Measurements from ENCODE around the gene CFAP410.

The CFAP410 gene

DNA sequence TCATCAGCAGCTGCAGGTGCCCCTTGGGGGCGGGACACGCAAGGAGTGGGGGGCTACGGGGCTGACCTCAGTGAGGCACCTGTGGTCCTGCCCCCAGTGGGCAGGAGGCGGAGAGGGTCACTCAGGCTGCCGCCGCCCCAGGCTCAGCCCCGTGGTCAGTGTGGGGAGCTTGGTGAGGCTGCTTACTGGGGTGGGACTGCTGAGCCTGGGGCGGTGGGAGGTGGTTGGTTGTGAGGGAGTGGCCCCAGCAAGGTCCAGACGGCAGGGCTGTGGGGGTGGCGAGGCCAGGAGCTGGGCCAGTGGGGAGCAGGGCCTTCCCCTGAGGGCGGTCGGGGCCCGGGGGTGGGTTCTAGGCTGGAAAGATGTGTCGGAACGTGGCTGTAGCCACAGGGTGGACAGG is 25.1 kb downstream of the CFAP410 start:
- DNase-seq: no peak

DNA sequence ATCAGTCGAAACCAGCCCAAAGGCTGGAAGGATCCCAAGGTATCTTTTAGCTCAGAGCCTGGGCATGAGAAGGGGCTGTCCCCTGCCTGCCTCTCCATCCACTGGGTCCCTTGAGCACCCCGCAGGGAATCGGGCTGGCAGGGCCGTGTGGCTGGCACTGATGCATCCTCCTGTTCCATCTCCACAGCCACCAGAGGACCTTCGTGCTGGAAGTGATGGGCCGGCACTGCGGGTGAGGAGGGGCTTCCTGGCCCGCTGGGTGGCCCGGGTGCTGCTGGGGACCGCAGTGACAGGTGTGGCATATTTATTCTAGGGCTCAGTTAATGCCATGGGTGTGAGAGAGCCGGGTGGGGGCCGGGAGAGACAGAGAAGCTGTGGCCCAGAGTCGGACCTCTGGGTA is 25.7 kb downstream of the CFAP410 start:
- no peak for DNase-seq

DNA sequence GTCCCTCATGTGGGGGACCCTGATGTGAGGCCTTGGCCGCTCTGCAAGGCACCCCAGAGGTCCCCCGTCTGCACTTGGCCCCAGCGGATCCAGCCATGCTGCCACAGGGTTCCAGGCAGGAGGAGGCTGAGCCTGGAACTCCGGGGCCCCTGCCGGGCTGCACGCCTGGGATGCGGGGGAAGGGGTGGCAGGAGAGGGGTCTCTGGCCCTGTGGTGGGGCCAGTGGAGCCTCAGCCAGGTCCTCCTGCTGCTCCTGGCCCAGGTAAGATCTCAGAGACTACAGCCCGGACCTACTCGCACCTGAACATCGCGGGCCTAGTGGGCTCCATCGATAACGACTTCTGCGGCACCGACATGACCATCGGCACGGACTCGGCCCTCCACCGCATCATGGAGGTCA is 26.5 kb downstream of the CFAP410 start:
- no peak for DNase-seq

DNA sequence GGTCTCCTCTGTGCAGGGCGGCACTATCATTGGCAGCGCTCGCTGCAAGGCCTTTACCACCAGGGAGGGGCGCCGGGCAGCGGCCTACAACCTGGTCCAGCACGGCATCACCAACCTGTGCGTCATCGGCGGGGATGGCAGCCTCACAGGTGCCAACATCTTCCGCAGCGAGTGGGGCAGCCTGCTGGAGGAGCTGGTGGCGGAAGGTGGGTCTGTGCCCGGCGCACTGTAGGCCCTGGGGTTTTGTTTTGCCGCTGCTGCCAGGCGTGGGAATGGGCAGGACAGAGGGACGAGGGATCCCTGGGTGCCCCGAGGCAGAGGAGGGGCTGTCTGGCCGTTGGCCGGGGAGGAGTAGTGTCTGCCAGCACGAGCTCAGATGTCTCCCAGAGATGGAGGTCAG is 27.1 kb downstream of the CFAP410 start:
- no peak for DNase-seq

DNA sequence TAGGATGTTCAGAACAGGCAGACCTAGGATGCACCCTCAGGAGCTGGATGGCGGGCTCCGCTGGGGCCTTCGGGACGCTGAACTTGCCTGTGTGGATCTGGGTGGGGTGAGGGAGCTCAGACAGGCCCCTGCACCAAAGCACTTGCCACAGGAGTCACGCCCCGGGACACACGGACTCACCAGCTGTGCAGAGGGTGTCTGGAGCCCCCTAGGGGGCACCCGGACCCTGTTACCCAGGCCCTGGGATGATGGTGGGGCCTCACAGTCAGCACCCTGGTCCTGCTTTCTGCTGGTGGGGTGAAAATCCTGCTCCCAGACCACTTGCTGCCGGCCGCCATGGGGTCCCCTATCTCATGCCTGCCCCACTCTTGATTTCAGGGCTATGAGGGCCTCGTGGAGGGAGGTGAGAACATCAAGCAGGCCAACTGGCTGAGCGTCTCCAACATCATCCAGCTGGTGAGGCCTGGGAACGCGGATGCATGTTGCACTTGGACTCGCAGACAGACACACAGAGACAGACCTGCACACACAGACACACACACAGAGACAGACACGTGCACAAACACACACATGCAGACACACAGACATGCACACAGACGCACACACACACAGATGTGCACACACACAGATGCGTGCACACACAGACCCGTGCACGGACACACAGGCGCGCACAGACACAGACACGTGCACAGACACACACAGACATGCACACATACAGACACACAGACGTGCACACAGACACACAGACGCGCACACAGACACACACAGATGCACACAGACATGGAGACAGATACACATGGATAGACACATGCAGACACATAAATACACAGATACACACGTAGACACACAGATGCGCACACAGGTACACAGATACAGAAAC is 28.3 kb downstream of the CFAP410 start:
- DNase-seq: no peak

DNA sequence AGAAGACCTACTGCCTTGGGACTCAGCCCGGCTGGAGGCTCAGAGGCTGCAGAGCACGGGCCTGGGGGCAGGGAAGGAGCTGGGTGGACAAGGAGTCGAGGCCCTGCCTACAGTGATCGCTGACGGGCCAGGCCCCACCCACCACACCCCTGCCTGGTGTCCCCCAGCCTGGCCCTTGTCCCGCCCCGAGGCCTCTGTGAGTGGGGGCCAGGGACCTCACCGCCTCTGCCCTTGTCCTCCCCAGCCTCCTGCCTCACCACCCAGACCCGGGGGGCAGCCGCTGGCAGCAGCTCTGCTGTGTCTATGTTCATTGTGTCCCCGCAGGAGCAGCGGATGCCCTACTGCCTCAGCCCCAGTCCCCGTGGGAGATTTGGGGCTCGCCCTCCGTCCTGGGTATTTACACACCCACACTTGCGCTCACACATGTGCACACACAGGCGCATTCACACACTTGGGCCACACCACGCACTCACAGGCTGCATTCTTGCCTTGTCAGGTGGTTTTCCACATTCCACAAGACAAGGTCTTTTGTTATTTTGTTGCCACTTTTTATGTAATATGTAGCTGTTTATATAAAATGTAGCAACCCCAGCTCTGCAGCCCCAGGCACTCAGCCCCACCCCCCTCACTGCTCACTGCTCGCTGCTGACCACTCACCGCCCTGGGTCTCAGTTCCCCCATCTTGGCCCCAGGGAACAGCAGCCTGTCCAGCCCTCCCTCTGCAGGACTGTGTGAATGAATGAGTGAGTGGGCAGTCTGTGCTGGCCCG is 32.1 kb downstream of the CFAP410 start:
- DNase-seq: no peak

DNA sequence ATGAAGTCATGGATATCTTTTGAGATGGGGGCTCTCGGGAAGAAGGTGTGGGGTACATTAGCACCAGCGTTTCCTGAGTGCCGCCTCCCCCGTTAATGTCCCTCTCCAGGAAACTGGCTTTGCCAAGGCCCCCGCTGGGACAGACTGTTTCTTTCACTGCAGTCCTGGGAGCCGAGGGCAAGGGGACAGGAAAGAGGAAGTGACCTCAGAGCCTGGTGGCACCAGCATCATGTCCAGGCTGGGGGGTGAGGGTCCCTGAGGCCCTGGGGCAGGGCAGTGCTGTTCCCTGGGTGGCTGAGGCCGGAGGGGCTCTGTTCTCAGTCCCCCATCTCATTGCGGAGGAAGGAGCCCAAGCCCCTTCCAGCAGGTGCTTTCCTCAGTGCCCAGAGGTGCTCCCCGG is 33.5 kb downstream of the CFAP410 start:
- DNase-seq: no peak

DNA sequence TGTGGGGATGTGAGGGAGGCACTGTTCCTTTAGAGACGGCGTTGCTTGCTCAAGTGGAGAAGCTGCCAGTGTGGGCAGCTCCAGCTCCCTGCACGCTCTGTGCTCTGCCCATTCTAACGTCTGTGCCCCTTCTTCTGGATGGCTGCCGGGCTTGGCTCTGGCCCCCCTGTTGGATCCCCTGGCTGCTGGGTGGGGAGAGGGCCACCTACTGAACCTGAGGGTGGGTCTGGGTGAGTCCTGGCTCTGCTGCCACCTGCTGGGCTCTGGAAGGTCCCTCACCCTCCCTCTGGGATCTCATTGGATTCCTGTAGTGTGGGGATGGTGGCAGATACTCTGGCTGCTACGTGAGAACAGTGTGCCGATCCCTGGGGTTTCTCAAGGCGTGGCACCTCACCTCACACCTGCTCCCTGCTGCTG is 34.3 kb downstream of the CFAP410 start:
- no peak for DNase-seq

DNA sequence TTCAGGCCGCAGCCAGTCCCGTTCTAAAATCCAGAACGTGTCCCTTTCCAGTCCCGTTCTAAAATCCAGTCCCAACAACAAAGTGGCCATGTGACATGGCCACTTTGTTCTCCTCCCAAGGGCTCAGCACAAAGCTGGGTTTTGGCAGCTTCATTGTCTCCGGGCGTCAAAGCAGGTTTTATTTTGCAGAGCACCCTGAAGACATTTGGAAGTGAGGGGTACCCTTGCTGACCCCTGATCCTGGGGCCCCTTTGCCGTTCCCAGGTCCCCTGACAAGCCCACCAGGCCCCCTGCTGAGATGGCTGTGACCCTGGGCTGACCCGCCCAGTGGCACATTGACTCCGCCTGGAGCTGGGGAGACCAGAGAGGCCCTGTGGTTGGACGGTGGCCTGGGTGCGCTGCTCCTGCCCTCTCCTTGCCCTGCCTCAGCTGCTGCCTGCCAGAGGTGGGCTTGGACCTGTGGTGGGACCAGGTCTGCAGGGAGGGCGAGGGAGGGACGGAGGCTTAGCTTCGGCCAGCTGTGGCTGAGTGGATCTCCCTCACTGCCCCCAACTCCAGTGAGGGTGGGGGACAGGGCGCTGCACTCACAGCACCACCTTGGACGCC is 35.1 kb downstream of the CFAP410 start:
- DNase-seq: no peak

DNA sequence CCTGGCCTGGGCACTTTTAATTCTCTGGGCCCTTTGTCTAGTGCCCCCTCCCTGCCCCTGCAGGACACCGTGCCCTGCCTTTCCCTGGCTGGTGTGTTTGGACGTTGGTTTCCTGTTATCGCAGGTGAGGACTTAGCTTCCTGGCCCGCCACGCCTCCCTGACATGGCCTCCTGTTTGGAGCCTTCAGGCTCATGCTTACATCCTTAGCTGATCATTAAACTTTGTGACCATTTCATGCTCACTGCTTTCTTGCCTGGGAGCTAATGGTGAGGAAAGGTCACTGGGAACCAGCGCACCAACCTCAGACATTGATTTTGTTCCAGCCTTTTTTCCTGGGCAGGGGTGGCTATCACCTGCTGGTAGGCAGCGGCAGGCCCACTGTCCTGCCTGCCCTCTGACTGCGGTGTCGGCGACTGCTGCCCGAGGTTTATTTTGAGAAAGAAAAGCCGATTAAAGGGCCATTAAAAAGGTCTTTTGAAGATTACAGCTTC is 35.7 kb downstream of the CFAP410 start:
- DNase-seq: no peak

DNA sequence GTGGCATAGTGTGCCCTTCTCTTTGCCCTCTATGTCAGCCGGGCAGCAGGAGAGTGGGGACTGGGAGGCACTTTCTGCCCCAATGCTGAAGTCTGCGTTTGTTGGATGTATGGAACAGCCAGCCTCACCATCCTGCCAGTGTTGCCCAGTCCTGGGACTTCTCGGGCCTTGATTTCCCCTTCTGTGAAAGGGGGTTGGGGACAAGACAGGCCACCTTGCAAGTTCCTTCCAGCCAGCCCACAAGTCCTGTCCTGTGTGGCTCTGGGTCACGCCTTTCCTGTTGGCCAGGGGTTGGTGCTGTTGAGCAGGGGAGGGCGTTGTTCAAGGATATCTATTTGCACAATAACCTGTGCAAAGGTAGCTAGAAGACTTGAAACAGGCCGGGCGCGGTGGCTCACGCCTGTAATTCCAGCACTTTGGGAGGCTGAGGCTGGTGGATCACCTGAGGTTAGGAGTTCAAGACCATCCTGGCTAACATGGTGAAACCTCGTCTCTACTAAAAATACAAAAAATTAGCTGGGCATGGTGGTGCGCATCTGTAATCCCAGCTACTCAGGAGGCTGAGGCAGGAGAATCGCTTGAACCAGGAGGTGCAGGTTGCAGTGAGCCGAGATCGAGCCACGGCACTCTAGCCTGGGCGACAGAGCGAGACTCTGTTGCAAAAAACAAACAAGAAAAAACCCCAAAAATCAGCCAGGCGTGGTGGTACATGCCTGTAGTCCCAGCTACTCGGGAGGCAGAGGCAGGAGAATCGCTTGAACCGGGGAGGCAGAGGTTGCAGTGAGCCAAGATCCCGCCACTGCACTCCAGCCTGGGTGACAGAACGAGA is 36.4 kb downstream of the CFAP410 start:
- DNase-seq: peak; percentile 28

DNA sequence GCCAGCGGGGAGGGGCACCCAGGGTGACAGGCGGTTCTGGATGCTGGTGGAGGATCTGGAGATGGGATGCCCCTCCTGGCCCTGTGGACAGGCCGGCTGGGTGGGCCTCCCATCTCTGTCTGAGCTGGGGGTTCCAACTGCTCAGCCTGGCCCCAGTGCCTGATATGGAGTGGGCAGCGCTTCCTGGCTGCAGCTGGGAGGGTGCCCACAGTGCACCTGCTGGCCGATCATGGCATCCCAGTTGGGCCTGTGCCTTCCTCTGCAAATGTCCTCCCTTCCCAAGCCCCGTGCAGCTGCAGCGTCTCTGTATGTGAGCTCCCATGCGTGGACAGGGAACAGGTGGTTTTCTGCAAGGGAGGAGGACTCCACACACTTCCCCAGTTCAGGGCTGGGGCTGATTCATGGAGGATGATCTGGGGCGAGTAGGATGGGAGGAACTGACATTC is 37.2 kb downstream of the CFAP410 start:
- DNase-seq: no peak

DNA sequence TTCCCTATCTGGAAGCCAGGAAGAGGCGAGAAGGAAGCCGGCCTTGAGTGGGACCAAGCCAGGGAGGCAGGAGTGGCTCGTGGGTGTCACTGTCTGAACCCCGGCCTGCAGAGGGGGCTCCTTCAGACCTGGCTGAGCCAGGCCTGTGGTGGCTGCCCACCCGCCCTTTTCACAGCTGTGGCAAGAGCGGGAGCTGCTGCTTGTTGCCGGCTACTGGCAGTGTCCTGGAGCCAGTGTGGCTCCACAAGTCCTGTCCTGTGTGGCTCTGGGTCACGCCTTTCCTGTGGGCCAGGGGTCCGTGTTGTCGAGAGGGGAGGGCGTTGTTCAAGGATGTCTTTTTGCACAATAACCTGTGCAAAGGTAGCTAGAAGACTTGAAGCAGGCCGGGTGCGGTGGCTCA is 38.0 kb downstream of the CFAP410 start:
- no peak for DNase-seq

DNA sequence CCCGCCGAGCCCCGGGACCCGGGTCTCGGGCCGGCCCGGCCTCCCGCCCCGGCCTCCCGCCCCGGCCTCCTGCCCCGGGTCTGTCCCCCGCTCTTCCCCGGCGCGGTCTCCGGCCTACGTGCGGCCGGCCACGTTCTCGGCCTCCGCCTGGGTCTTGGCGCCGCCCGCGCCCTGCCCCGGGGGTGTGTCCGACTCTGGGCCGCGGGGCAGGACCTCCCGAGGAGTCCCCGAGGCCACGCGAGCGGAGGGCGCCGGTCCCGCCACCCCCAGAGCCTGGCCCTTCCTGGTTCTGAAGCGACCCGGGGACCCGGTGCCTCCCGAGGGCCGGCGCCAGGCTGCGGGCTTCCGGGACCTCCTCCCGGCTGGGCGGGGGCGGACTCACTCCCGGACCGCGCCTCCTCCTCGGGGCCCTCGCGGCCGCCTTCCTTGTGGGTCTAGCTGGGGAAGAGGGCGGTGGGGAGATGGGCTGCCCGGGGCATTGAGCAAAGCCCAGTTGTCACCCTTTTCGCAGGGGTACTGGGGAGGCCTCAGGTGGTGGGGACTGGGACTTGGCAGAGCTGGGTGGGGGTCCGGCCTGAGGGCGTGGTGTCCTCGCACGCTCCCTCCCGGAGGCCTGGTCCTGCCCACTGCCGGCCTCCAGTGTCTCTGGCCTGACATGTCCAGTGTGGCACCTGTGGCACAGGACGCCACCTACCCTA is 38.8 kb downstream of the CFAP410 start:
- peak; percentile 14 for DNase-seq

DNA sequence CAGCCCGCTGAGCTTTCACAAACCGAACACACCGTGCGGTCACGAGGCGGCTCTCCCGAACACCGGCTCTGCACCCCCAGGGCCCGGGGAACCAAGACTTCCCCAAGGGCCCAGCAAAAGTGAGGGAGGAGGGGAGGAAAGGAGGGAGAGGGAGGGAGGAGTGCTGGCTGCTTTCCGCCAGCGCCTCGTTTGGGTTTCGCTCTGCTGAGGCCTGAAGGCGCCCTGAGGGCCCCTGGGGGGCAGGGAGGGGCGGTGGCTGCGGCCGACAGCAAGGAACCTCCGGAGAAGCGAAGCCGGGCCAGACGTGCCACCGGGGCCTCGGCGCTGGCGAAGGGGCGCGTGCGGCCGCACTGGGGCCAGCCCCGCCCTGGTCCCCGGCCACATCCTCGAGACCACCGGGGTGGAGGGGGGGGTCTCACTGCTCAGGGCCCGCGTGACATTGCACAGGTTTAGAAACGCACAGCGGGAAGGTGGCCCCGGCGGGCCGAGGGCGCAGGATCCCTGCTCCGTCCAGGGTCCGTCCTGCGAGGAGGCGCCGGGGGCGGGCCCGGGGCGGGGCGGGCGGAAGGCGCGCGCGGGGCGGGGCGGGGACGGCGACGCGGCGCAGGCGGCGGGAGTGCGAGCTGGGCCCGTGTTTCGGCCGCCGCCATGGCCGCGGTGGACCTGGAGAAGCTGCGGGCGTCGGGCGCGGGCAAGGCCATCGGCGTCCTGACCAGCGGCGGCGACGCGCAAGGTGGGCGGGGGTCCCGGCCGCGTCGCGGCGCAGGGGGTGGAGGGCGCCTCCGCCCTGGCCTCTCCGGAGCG is 39.5 kb downstream of the CFAP410 start, which contains the start of gene PFKL:
Gene PFKL, plus strand, starts transcription at position 596 of the 804 bp plus-strand sequence. Its CDS starts 53 bp downstream, at position 649.
- peak; percentile 90 for DNase-seq

DNA sequence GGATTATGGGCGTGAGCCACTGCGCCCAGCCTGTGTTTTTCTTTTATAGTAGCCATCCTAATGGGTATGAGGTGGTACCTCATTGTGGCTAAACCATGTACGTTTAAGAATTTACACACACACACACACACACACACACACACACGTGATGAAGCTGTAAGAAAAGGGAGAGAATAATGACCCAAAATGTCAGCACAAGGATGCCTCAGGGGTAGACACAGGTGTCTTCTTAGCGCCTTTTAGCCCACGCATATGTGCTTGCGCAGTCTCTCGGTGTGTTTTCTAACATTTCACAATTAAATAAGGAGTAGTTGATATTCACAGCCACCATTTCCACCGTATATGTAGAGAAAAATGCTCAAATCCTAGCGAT is 40.1 kb downstream of the CFAP410 start:
- DNase-seq: no peak

DNA sequence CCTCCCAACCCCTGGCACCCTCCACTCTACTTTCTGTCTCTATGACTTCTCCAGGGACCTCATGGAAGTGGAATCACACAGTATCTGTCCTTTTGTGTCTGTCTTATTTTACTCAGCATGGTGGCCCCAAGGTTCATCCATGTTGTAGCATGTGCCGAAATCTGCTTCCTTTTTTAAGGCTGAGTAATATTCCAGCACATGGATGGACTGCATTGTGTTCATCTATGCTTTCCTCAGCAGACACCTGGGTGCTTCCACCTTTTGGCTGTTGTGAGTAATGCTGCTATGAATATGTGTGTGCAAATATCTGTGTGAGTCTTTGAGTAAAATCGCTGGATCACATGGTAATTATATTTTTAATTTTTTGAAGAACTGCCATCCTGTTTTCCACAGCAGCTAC is 40.9 kb downstream of the CFAP410 start:
- no peak for DNase-seq

DNA sequence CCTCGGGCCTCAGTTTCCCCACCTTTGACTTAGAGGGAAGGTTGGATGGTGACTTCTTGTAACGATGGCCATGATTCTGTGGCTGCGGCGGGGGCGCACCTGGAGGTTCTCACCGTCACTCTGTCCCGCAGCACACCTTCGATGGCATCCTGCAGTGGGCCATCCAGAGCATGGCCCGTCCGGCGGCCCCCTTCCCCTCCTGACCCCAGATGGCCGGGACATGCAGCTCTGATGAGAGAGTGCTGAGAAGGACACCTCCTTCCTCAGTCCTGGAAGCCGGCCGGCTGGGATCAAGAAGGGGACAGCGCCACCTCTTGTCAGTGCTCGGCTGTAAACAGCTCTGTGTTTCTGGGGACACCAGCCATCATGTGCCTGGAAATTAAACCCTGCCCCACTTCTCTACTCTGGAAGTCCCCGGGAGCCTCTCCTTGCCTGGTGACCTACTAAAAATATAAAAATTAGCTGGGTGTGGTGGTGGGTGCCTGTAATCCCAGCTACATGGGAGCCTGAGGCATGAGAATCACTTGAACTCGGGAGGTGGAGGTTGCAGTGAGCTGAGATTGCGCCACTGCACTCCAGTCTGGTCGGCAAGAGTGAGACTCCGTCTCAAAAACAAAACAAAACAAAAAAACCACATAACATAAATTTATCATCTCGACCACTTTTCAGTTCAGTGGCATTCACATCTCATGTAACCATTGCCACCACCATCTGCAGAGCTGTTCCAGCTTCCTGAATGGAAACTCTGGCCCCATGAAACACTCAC is 41.5 kb downstream of the CFAP410 start:
- peak; percentile 74 for DNase-seq

DNA sequence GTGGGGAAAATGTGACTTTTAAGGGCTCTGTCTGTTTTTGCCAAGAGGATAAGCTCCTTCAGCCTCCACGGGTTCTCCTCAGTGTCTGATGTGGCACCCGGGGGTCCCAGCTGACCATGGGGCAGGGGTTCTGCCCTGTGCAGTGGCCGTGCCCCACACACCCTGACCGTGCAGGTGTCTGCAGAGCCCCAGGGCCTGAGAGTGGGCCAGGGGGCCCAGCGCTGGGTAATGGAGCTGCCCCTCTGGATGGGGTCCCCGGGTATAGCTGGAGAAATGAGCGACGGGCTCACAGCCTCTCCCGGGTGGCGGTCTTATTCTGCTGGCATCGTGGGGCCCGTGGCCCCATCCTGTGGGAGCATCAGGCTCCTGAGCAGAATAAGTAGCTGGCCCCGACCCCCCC is 42.3 kb downstream of the CFAP410 start:
- no peak for DNase-seq

DNA sequence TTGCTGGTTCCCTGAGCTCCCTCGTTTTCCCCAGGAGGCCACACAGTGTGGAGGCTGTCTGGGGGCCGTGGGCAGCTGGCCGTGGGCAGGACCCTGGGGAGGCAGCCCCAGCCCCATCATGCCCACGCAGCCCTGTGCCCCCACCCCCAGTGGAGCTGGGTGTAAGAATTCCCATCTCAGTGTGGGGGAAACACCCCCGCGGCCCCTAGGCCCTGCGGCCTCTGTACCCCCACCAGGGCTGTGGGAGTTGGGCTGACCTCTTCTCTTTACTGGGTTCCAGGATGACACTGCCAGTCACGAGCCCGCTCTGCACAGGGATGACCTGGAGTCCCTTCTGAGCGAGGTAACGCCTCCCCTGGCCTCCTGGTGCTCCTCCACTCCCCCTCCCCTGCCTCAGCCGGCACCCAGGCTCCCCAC is 43.1 kb downstream of the CFAP410 start:
- no peak for DNase-seq

Data from GF-D8 (cell line).